Neural cell (in vitro differentiated cells): ENCODE measurements around the gene CBX6. TPM values are rescaled to one million over a fixed set of nuclear protein-coding genes. Genes with fewer than 3 reads are reported as not detected.

Experiments
- H2AFZ ChIP-seq: fragments of 200-600, 300-800 bp; sonication (generic), shearing (Covaris generic); 2 replicates; pipeline ENCODE4 v1.6.0; 2014; ENCODE audit warnings: low read depth, mild to moderate bottlenecking, antibody characterized with exemption, low read length, moderate library complexity
- H3F3A ChIP-seq: fragments of 200-600 bp; shearing (Covaris generic); 2 replicates; pipeline ENCODE4 v1.6.1; 2016; ENCODE audit warnings: mild to moderate bottlenecking, moderate library complexity, mixed read lengths, antibody characterized with exemption, low read length; ENCODE audit not compliant: insufficient read depth, poor library complexity, severe bottlenecking
- H3K27ac ChIP-seq: fragments of 200-600, 300-800 bp; sonication (generic), shearing (Covaris generic); 2 replicates; pipeline ENCODE4 v1.5.1; 2014; ENCODE audit warnings: mild to moderate bottlenecking, low read length, moderate library complexity
- H3K27me3 ChIP-seq: fragments of 300-800, 200-600 bp; sonication (generic), shearing (Covaris generic); 2 replicates; pipeline ENCODE4 v1.6.0; 2014; ENCODE audit warnings: mild to moderate bottlenecking, low read depth, low read length, moderate library complexity; ENCODE audit not compliant: insufficient read depth
- H3K36me3 ChIP-seq: fragments of 300-800, 200-600 bp; sonication (generic), shearing (Covaris generic); 2 replicates; pipeline ENCODE4 v1.5.1; 2014; ENCODE audit warnings: mild to moderate bottlenecking, antibody characterized with exemption, low read length, moderate library complexity; ENCODE audit not compliant: insufficient read depth
- H3K4me2 ChIP-seq: fragments of 300-800, 200-600 bp; sonication (generic), shearing (Covaris generic); 2 replicates; pipeline ENCODE4 v1.6.0; 2014; ENCODE audit warnings: mild to moderate bottlenecking, low read length
- H3K4me3 ChIP-seq: fragments of 300-800, 200-600 bp; sonication (generic), shearing (Covaris generic); 2 replicates; pipeline ENCODE4 v1.5.1; 2014; ENCODE audit warnings: mild to moderate bottlenecking, low read length, moderate library complexity
- H3K79me2 ChIP-seq: fragments of 200-600 bp; shearing (Covaris generic); replicated peaks from 2 replicates; pipeline ENCODE4 v1.6.0; 2014; ENCODE audit warnings: mild to moderate bottlenecking, low read length, moderate library complexity; ENCODE audit not compliant: insufficient read depth
- H3K9ac ChIP-seq: fragments of 300-800, 200-600 bp; sonication (generic), shearing (Covaris generic); 2 replicates; pipeline ENCODE4 v1.6.1; 2016; ENCODE audit warnings: mild to moderate bottlenecking, low read length, mixed read lengths
- H3K9me2 ChIP-seq: fragments of 200-600 bp; shearing (Covaris generic); 2 replicates; pipeline ENCODE4 v1.6.1; 2016; ENCODE audit warnings: mild to moderate bottlenecking, low read length, mixed read lengths; ENCODE audit not compliant: insufficient read depth
- H3K9me3 ChIP-seq: fragments of 200-600, 300-800 bp; sonication (generic), shearing (Covaris generic); 2 replicates; pipeline ENCODE4 v1.6.1; 2016; ENCODE audit warnings: mild to moderate bottlenecking, mixed run types, low read length, moderate library complexity, mixed read lengths
- H4K20me1 ChIP-seq: fragments of 200-600 bp; shearing (Covaris generic); 2 replicates; pipeline ENCODE4 v1.6.1; 2016; ENCODE audit warnings: mild to moderate bottlenecking, mixed run types; ENCODE audit not compliant: insufficient read depth
- CTCF ChIP-seq: fragments of 450-650 bp; IDR thresholded peaks from 2 replicates; pipeline ENCODE4 v1.5.1; 2014; ENCODE audit warnings: antibody characterized with exemption, mild to moderate bottlenecking, moderate library complexity; ENCODE audit not compliant: poor library complexity, severe bottlenecking
- EP300 ChIP-seq: fragments of 450-650 bp; conservative IDR thresholded peaks from 2 replicates; pipeline ENCODE4 v1.6.1; 2014; ENCODE audit warnings: antibody characterized with exemption, mild to moderate bottlenecking, moderate library complexity; ENCODE audit not compliant: poor library complexity, severe bottlenecking
- EZH2 ChIP-seq: fragments of 200-600, 300-800 bp; shearing (Covaris generic), sonication (generic); IDR thresholded peaks from 2 replicates; pipeline ENCODE4 v1.6.1; 2014; ENCODE audit warnings: antibody characterized with exemption, low read length, borderline replicate concordance, mild to moderate bottlenecking; ENCODE audit not compliant: insufficient read depth, poor library complexity, severe bottlenecking
- MXI1 ChIP-seq: fragments of 450-650 bp; conservative IDR thresholded peaks from 2 replicates; pipeline ENCODE4 v1.6.1; 2014; ENCODE audit warnings: antibody characterized with exemption, mild to moderate bottlenecking; ENCODE audit not compliant: poor library complexity, severe bottlenecking
- POLR2AphosphoS5 ChIP-seq: IDR thresholded peaks from 2 replicates; pipeline ENCODE4 v1.6.1; 2012
- RAD21 ChIP-seq: fragments of 450-650 bp; conservative IDR thresholded peaks from 2 replicates; pipeline ENCODE4 v1.6.1; 2014; ENCODE audit warnings: antibody characterized with exemption, mild to moderate bottlenecking, moderate library complexity
- REST ChIP-seq: IDR thresholded peaks from 2 replicates; pipeline ENCODE4 v1.6.1; 2012; ENCODE audit warnings: borderline replicate concordance
- SMC3 ChIP-seq: fragments of 450-650 bp; conservative IDR thresholded peaks from 2 replicates; pipeline ENCODE4 v1.6.1; 2014; ENCODE audit warnings: antibody characterized with exemption, mild to moderate bottlenecking, moderate library complexity; ENCODE audit not compliant: poor library complexity
- TAF1 ChIP-seq: IDR thresholded peaks from 2 replicates; pipeline ENCODE4 v1.6.1; 2012; ENCODE audit warnings: low read depth
- polyA plus RNA-seq: library from polyadenylated mRNA; depleted of rRNA; stranded (reverse); fragments of >200 nt; gene quantifications from 2 replicates; pipeline ENCODE4 v1.2.3, GENCODE V29; 2014

Gene CBX6
- polyA plus RNA-seq, 1 donor from 2014 or later: 13.0 TPM

GRCh38 chr22:38828191-38828590 is 43.8 kb downstream of the CBX6 start:
- Histone ChIP-seq H3K36me3 (no peaks in the 10 kb centered on the region), H4K20me1 (no peaks in the 10 kb centered on the region)
- TF ChIP-seq RAD21 (no peak), POLR2AphosphoS5 (no peak)

GRCh38 chr22:38827510-38827909 is 44.5 kb downstream of the CBX6 start:
- Histone ChIP-seq H3K27me3 (no peaks in the 10 kb centered on the region), H4K20me1 (no peaks in the 10 kb centered on the region), H3K9me3 (no peaks in the 10 kb centered on the region), H3K27ac (no peak overlapping the region), H3K4me3 (no peak overlapping the region), H3K9ac (no peak overlapping the region), H3K4me2 (no peak overlapping the region), H2AFZ (no peak overlapping the region), H3K79me2 (no peaks in the 10 kb centered on the region), H3K9me2 (no peaks in the 10 kb centered on the region), H3F3A (no peaks in the 10 kb centered on the region), H3K36me3 (no peaks in the 10 kb centered on the region)
- TF ChIP-seq CTCF (no peak), REST (no peak), TAF1 (no peak), POLR2AphosphoS5 (no peak), SMC3 (no peak), RAD21 (no peak), EP300 (no peak), EZH2 (no peak), MXI1 (no peak)

More at GRCh38 chr22:38828191-38828590, 43.8 kb downstream of the CBX6 start:
- Histone ChIP-seq H3F3A (no peaks in the 10 kb centered on the region), H3K9ac (no peak overlapping the region), H3K79me2 (no peaks in the 10 kb centered on the region), H3K9me3 (no peaks in the 10 kb centered on the region), H3K27ac (no peak overlapping the region), H3K27me3 (no peaks in the 10 kb centered on the region), H3K4me2 (no peak overlapping the region), H3K4me3 (no peak overlapping the region), H2AFZ (no peak overlapping the region), H3K9me2 (no peaks in the 10 kb centered on the region)

GRCh38 chr22:38826801-38827200 is 45.2 kb downstream of the CBX6 start:
- H3K79me2 ChIP-seq: no peaks in the 10 kb centered on the region
- H3K27ac ChIP-seq: no peak overlapping the region
- no peak overlapping the region for H2AFZ ChIP-seq
- no peaks in the 10 kb centered on the region for H3K36me3 ChIP-seq
- H3K9me3 ChIP-seq: no peaks in the 10 kb centered on the region
- no peaks in the 10 kb centered on the region for H3F3A ChIP-seq
- no peak overlapping the region for H3K9ac ChIP-seq
- H3K4me2 ChIP-seq: no peak overlapping the region
- H3K4me3 ChIP-seq: no peak overlapping the region
- H3K27me3 ChIP-seq: no peaks in the 10 kb centered on the region
- H3K9me2 ChIP-seq: no peaks in the 10 kb centered on the region
- TF ChIP-seq CTCF: no peak
- no peak for TF ChIP-seq EP300
- no peak for TF ChIP-seq EZH2
- no peak for TF ChIP-seq RAD21
- no peaks in the 10 kb centered on the region for H4K20me1 ChIP-seq
